SK-N-SH (cell line): ENCODE data around the gene PHC3.

Experiments
- EZH2phosphoT487 ChIP-seq: fragments of 200-600 bp; sonication (generic); IDR thresholded peaks from 2 replicates; pipeline ENCODE4 v1.6.1; 2017; ENCODE audit warnings: low read depth, mixed run types, mild to moderate bottlenecking, antibody characterized with exemption, moderate library complexity, borderline replicate concordance
- GABPA ChIP-seq: IDR thresholded peaks from 2 replicates; pipeline ENCODE4 v1.4.0; 2012; ENCODE audit warnings: low read depth, mild to moderate bottlenecking
- JUND ChIP-seq: IDR thresholded peaks from 2 replicates; pipeline ENCODE4 v1.4.0; 2012
- RAD21 ChIP-seq: IDR thresholded peaks from 2 replicates; pipeline ENCODE4 v1.6.1; 2012; ENCODE audit warnings: mild to moderate bottlenecking, low read length
- RFX5 ChIP-seq: IDR thresholded peaks from 2 replicates; pipeline ENCODE4 v1.6.1; 2012; ENCODE audit warnings: mild to moderate bottlenecking, improper control_type of control experiment, low read length
- TAF1 ChIP-seq: IDR thresholded peaks from 2 replicates; pipeline ENCODE4 v1.6.1; 2012; ENCODE audit warnings: low read depth, mild to moderate bottlenecking, low read length, moderate library complexity, borderline replicate concordance
- TCF12 ChIP-seq: IDR thresholded peaks from 2 replicates; pipeline ENCODE4 v1.4.0; 2012
- TF ChIP-seq, protein P1 (sequence below): fragments of 200-600 bp; sonication (generic); IDR thresholded peaks from 2 replicates; pipeline ENCODE4 v1.6.1; 2017; ENCODE audit warnings: antibody characterized with exemption, mild to moderate bottlenecking, moderate library complexity
- TF ChIP-seq, protein P2 (sequence below): IDR thresholded peaks from 2 replicates; pipeline ENCODE4 v1.4.0; 2012; ENCODE audit warnings: low read depth
- TF ChIP-seq, protein P3 (sequence below): IDR thresholded peaks from 2 replicates; pipeline ENCODE4 v1.6.1; 2012; ENCODE audit warnings: mild to moderate bottlenecking, low read depth, low read length, moderate library complexity
- TF ChIP-seq, protein P4 (sequence below): fragments of 150-350 bp; IDR thresholded peaks from 2 replicates; pipeline ENCODE4 v1.6.1; 2017; ENCODE audit warnings: antibody characterized with exemption, low read length, low read depth, borderline replicate concordance

DNA sequence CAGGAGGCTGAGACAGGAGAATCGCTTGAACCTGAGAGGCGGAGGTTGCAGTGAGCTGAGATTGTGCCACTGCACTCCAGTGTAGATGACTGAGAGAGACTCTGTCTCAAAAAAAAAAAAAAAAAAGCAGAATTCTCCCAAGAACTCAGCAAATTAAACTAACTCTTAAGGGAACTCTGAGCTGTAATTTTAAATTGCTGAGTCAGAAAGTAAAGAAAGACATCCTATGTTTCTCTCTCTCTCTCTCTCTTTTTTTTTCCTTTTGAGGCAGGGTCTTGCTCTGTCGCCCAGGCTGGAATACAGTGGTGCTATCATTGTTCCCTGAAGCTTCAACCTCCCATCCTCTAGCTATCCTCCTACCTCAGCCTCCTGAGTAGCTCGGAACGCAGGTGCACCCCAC lies 20.0 kb upstream of the PHC3 start:
- TF ChIP-seq TCF12 (no peak), JUND (no peak), GABPA (no peak), RAD21 (no peak), TAF1 (no peak), RFX5 (no peak), EZH2phosphoT487 (no peak)
- TF ChIP-seq, protein P1, sequence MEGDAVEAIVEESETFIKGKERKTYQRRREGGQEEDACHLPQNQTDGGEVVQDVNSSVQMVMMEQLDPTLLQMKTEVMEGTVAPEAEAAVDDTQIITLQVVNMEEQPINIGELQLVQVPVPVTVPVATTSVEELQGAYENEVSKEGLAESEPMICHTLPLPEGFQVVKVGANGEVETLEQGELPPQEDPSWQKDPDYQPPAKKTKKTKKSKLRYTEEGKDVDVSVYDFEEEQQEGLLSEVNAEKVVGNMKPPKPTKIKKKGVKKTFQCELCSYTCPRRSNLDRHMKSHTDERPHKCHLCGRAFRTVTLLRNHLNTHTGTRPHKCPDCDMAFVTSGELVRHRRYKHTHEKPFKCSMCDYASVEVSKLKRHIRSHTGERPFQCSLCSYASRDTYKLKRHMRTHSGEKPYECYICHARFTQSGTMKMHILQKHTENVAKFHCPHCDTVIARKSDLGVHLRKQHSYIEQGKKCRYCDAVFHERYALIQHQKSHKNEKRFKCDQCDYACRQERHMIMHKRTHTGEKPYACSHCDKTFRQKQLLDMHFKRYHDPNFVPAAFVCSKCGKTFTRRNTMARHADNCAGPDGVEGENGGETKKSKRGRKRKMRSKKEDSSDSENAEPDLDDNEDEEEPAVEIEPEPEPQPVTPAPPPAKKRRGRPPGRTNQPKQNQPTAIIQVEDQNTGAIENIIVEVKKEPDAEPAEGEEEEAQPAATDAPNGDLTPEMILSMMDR, result no peak
- TF ChIP-seq, protein P2, sequence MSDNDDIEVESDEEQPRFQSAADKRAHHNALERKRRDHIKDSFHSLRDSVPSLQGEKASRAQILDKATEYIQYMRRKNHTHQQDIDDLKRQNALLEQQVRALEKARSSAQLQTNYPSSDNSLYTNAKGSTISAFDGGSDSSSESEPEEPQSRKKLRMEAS, result no peak
- TF ChIP-seq, protein P3, sequence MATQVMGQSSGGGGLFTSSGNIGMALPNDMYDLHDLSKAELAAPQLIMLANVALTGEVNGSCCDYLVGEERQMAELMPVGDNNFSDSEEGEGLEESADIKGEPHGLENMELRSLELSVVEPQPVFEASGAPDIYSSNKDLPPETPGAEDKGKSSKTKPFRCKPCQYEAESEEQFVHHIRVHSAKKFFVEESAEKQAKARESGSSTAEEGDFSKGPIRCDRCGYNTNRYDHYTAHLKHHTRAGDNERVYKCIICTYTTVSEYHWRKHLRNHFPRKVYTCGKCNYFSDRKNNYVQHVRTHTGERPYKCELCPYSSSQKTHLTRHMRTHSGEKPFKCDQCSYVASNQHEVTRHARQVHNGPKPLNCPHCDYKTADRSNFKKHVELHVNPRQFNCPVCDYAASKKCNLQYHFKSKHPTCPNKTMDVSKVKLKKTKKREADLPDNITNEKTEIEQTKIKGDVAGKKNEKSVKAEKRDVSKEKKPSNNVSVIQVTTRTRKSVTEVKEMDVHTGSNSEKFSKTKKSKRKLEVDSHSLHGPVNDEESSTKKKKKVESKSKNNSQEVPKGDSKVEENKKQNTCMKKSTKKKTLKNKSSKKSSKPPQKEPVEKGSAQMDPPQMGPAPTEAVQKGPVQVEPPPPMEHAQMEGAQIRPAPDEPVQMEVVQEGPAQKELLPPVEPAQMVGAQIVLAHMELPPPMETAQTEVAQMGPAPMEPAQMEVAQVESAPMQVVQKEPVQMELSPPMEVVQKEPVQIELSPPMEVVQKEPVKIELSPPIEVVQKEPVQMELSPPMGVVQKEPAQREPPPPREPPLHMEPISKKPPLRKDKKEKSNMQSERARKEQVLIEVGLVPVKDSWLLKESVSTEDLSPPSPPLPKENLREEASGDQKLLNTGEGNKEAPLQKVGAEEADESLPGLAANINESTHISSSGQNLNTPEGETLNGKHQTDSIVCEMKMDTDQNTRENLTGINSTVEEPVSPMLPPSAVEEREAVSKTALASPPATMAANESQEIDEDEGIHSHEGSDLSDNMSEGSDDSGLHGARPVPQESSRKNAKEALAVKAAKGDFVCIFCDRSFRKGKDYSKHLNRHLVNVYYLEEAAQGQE, result no peak
- TF ChIP-seq, protein P4, sequence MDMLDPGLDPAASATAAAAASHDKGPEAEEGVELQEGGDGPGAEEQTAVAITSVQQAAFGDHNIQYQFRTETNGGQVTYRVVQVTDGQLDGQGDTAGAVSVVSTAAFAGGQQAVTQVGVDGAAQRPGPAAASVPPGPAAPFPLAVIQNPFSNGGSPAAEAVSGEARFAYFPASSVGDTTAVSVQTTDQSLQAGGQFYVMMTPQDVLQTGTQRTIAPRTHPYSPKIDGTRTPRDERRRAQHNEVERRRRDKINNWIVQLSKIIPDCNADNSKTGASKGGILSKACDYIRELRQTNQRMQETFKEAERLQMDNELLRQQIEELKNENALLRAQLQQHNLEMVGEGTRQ, result no peak
